NCI-H2029 treated with DMSO at 0.1 percent for 48 hours (cell line): ENCODE measurements around the gene PRPF40A.
A peak's percentile ranks its signal among the peaks of the same experiment; 100 is the strongest.

Experiments
- DNase-seq: peaks from one replicate; lab custom pipeline; 2025; lab: John Stamatoyannopoulos, UW

The PRPF40A gene

GRCh38 chr2:152618193-152618564 is 99.1 kb downstream of the PRPF40A start:
- no peak for DNase-seq

GRCh38 chr2:152617456-152618192 is 99.6 kb downstream of the PRPF40A start:
- peak; percentile 8 for DNase-seq

GRCh38 chr2:152615177-152615576 is 102.1 kb downstream of the PRPF40A start:
- no peak for DNase-seq

GRCh38 chr2:152613235-152613634 is 104.0 kb downstream of the PRPF40A start:
- DNase-seq, result peak; percentile 20

- no peak for DNase-seq
Measured at GRCh38 chr2:152611458-152612231, 105.6 kb downstream of the PRPF40A start.

GRCh38 chr2:152609699-152610098 is 107.6 kb downstream of the PRPF40A start:
- DNase-seq, result no peak

GRCh38 chr2:152609154-152609553 is 108.1 kb downstream of the PRPF40A start:
- no peak for DNase-seq

GRCh38 chr2:152607793-152608300 is 109.4 kb downstream of the PRPF40A start:
- no peak for DNase-seq

- DNase-seq, result no peak
Measured at GRCh38 chr2:152606941-152607340, 110.3 kb downstream of the PRPF40A start.

- DNase-seq, result no peak
Measured at GRCh38 chr2:152606081-152606480, 111.2 kb downstream of the PRPF40A start.

GRCh38 chr2:152603166-152603565 is 114.1 kb downstream of the PRPF40A start:
- no peak for DNase-seq

GRCh38 chr2:152602750-152603149 is 114.5 kb downstream of the PRPF40A start:
- DNase-seq, result no peak
